Measurements from ENCODE around the gene EXTL1. TPM values are rescaled to one million over a fixed set of nuclear protein-coding genes. Genes with fewer than 3 reads are reported as not detected.

Gene EXTL1
- total RNA-seq, 1 donor from 2014 or later = 0.49 TPM

- no peaks in the 10 kb centered on the region for H3K9me3 ChIP-seq
- intact Hi-C loops (cut with DNase I) = no loop called here
- H3K27me3 ChIP-seq = peaks cover 12% of the 10 kb centered on the region
- no peak overlapping the region for H3K4me3 ChIP-seq
- H3K27ac ChIP-seq = no peak overlapping the region
- H3K36me3 ChIP-seq = no peaks in the 10 kb centered on the region
- no peak for TF ChIP-seq CTCF (IDR thresholded peaks at IDR 0.05)
- H3K4me1 ChIP-seq = no peaks in the 10 kb centered on the region
- ATAC-seq (no peak), DNase-seq (no peak)
Observed at GRCh38 chr1:26070963-26071342, 49.4 kb downstream of the EXTL1 start.

GRCh38 chr1:26072305-26072704 is 50.7 kb downstream of the EXTL1 start:
- ATAC-seq (no peak), DNase-seq (no peak)
- Histone ChIP-seq H3K36me3 (no peaks in the 10 kb centered on the region), H3K27me3 (peaks cover 17% of the 10 kb centered on the region), H3K4me1 (no peaks in the 10 kb centered on the region), H3K9me3 (no peaks in the 10 kb centered on the region), H3K4me3 (no peak overlapping the region), H3K27ac (no peak overlapping the region)
- TF ChIP-seq CTCF (IDR thresholded peaks at IDR 0.05) = no peak
- intact Hi-C loops (cut with DNase I) = no loop called here

DNA sequence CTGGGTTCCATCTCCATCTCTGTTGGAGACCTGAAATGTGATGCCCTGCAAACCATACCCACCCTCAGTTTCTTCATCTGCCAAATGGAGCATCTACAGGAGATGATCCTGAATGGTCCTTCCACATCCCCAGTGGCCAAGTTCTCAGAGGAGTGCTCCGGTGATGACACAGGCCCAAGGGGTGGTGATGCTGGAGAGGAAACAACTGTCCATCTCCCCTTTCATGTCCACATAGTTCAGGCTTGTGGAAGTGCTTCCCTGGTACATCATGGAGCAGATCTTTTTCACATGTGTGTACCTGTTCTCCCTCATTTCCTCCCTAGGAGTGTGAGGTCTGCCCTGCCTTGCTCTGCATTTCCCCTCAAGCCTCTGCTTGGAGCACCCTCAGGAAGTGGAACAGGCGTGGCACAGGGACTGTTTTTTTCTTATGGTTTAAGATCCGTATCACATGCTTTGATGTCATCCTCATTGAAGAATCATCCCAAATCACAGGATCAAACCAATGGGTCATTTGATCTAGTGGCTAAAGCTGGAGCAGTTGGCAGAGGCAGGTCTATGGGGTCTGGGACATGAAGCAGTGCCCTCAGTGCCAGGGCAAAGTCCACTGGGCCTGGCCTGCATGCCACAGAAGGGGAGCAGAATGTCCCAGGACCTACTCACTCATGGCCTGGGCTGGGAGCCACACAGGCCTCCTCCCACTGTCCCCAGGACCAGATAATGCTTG is 54.0 kb downstream of the EXTL1 start:
- H3K9me3 ChIP-seq = no peaks in the 10 kb centered on the region
- H3K27ac ChIP-seq = no peak overlapping the region
- H3K4me1 ChIP-seq = peaks cover 3% of the 10 kb centered on the region
- no peaks in the 10 kb centered on the region for H3K36me3 ChIP-seq
- H3K4me3 ChIP-seq = no peak overlapping the region
- intact Hi-C loops (cut with DNase I) = no loop called here
- peaks cover 17% of the 10 kb centered on the region for H3K27me3 ChIP-seq
- DNase-seq = no peak
- no peak for TF ChIP-seq CTCF (IDR thresholded peaks at IDR 0.05)
- peak; percentile 13 for ATAC-seq

- no peak for ATAC-seq
Observed at GRCh38 chr1:26077524-26077923, 55.9 kb downstream of the EXTL1 start.

GRCh38 chr1:26078286-26079177 is 57.0 kb downstream of the EXTL1 start:
- Histone ChIP-seq H3K4me3 (no peak overlapping the region), H3K27ac (no peak overlapping the region), H3K9me3 (no peaks in the 10 kb centered on the region), H3K27me3 (peaks cover 17% of the 10 kb centered on the region), H3K36me3 (no peaks in the 10 kb centered on the region), H3K4me1 (peaks cover 3% of the 10 kb centered on the region)
- ATAC-seq (no peak), DNase-seq (no peak)
- no peak for TF ChIP-seq CTCF (IDR thresholded peaks at IDR 0.05)
- intact Hi-C loops (cut with DNase I) = no loop called here

More at GRCh38 chr1:26077524-26077923, 55.9 kb downstream of the EXTL1 start:
- no peak overlapping the region for H3K27ac ChIP-seq
- H3K4me3 ChIP-seq = no peak overlapping the region
- no peak for DNase-seq
- TF ChIP-seq CTCF (IDR thresholded peaks at IDR 0.05) = no peak
- no peaks in the 10 kb centered on the region for H3K36me3 ChIP-seq
- H3K4me1 ChIP-seq = peaks cover 3% of the 10 kb centered on the region
- intact Hi-C loops (cut with DNase I) = no loop called here
- no peaks in the 10 kb centered on the region for H3K9me3 ChIP-seq
- H3K27me3 ChIP-seq = peaks cover 17% of the 10 kb centered on the region

Data from upper lobe of right lung (tissue), 1 donor.